HG02588 (cell line): Measurements from ENCODE around the gene CAMK1D.
"Not testable (repeated sequence)": the region's sequence is repeated elsewhere in the genome, so short reads cannot be mapped to it uniquely, and the experiment has no call there.

Experiments
- ATAC-seq: cut with Tn5 transposase; IDR thresholded peaks from one replicate; pipeline ENCODE4 v1.9.1; 2021; ENCODE audit warnings: mild to moderate bottlenecking, moderate library complexity; ENCODE audit not compliant: unreplicated experiment

Gene CAMK1D

GRCh38 chr10:12735843-12736462, 386.6 kb downstream of the CAMK1D start:
- no peak for ATAC-seq

- no peak for ATAC-seq
Observed at GRCh38 chr10:12740813-12741212, 391.5 kb downstream of the CAMK1D start.

DNA sequence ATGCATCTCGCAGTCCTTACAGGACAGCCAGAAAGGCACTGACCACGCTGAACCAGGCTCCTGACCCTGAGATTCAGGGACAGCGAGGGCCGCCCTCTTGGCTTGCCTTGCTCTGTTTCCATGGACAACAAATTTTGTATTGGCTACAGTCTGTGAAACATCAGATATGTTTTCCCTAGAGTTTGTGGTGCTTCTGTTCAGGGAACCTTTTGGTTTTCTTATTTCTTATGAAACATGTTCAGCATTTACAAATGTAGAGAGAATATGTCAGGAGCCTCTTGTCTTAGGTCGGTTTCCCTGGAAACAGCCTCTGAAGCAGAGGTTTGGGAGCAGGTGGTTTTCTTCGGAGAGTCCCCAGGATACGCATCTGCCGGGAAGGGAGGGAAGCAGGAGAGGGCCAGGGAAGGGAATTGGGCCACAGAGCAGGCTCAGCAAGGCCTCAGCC, 392.0 kb downstream of the CAMK1D start:
- ATAC-seq, result no peak

GRCh38 chr10:12742771-12743170, 393.4 kb downstream of the CAMK1D start:
- no peak for ATAC-seq

GRCh38 chr10:12743466-12743865, 394.1 kb downstream of the CAMK1D start:
- ATAC-seq, result not testable (repeated sequence)

DNA sequence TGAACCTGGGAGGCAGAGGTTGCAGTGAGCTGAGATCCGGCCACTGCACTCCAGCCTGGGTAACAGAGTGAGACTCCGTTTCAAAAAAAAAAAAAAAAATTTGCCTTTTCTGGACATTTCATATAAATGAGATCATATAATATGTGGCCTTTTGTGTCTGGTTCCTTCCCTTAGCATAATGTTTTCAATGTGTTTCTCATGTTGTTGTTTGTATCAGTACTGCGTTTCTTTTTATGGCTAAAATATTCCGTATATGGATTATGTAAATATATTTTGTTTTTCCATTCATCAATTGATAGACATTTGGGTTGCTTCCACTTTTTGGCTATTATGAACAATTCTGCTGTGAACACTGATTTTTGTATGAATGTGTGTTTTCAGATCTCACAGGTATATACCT, 394.6 kb downstream of the CAMK1D start:
- ATAC-seq, result no peak

DNA sequence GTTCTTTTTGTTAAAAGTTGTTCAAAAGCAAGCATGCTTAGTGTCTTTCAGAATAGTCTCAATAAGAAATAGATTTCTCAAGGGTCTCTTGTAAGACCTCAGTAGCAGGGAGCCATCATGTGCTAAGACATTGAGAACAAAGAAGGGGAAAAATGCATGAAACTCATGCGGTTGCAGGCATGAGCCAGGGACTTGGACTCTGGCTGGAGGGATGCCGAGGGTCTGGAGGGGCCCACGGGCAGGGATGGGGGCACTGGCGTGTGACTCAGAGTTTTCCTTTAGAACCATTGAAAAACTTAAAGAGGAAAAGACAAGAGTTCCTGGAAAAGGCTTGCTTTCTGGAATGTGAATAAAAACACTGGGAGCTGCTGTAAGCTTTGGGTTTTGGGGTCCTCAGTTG, 398.8 kb downstream of the CAMK1D start:
- no peak for ATAC-seq

DNA sequence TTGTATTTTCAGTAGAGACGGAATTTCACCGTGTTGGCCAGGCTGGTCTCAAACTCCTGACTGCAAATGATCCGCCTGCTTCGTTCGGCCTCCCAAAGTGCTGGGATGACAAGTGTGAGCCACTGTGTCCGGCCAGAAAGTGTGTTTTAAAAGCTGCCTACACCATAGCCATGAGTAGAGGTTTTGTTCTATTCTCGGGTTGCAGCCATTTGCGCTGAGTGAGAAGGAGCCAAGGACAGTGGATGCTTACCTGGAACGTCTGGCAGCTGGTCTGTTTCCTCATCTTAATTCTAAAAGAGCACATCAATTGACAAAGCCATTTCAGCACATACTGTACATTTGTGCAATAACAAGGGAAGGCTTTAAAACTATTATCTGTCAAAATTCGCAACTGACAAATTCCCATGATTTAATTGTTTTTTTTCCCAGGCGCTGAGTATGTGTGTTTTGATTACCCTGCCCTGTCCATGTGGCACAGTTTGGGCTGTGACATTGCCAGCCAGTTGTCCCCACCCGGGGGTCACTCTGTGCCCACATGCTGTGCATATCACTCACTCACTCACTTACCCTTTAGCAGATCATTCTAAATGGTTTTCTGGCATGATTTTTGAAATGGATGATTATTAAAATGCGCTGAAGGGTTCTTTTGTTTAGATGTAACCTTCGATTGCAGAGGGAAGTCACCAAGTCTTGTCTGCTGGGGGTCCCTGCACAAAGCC, 400.6 kb downstream of the CAMK1D start:
- ATAC-seq, result no peak

- no peak for ATAC-seq
Observed at GRCh38 chr10:12750526-12751201, 401.3 kb downstream of the CAMK1D start.

- no peak for ATAC-seq
Observed at GRCh38 chr10:12755075-12755474, 405.7 kb downstream of the CAMK1D start.

GRCh38 chr10:12757351-12757750, 408.0 kb downstream of the CAMK1D start:
- no peak for ATAC-seq

- no peak for ATAC-seq
Observed at GRCh38 chr10:12758271-12758670, 408.9 kb downstream of the CAMK1D start.

GRCh38 chr10:12766223-12766622, 416.9 kb downstream of the CAMK1D start:
- ATAC-seq, result no peak

DNA sequence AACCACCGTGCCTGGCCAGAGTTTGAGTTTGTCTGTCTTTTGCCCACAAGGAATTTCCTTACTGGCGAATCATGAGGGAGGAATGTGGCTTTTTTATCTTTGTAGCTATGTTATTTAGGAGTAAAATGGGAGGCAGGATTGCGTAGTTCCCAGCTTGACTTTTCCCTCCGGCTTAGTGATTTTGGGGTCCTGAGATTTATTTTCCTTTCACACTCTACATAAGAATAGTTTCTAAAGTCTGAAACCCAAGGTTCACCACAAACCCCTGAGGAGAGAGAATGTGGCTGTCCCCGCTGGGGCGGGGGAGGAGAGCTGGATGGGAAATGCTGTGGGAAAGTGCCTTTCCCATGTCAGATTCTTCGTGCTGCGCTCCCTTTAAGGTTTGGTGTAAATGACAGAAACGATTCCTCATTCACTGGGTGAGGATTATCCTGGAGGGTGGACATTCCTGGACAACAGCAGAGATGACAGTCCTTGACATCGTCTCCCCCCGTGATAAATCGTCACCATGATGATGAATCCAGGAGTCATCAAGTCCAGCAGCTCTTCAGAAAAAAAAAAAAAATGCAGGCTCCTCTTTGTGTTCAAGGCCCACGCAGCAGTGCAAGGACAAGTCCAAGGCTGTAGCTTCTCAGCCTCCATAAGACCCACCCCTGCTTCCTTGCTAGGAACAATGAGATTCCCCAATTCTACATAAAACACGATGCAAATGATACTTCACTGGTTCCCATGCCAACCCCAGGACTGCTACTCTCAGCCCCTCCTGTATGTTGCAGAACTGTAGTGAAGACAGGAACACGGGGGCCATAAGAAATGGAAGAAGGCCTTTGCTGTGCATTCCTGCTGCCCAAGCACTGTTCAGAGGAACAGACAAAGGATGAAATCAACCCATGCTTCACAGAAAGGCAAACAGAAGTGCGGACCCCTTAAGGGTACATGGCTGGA, 419.1 kb downstream of the CAMK1D start:
- ATAC-seq, result no peak

DNA sequence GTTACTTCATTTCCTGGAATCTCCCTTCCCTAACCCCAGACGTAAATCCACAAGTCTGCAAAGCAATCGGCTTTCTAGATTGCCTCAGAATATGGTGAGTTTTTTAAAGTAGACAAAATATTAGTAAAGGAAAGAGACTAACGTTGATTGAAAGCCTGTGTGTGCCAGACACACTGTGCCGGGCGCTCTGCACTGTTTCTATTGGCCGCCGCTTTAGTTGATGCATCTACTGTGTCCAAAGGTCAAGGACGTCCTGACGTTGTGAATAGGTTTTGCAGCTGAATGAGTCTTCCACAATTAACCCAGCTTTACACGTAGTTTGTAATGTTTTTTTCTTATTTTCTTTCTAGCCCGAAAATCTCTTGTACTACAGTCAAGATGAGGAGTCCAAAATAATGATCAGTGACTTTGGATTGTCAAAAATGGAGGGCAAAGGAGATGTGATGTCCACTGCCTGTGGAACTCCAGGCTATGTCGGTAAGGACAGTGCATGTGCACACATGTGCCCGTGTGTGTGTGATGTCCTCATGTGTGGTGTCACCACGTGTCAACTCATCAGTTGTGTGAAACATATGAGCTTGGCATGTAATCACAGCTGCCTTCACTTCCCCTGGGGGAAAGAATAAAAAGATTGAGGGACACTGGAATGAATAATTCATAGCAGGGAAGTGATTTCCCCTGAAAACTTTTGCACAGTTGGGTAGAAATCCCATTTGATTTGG, 420.1 kb downstream of the CAMK1D start:
- ATAC-seq, result no peak

DNA sequence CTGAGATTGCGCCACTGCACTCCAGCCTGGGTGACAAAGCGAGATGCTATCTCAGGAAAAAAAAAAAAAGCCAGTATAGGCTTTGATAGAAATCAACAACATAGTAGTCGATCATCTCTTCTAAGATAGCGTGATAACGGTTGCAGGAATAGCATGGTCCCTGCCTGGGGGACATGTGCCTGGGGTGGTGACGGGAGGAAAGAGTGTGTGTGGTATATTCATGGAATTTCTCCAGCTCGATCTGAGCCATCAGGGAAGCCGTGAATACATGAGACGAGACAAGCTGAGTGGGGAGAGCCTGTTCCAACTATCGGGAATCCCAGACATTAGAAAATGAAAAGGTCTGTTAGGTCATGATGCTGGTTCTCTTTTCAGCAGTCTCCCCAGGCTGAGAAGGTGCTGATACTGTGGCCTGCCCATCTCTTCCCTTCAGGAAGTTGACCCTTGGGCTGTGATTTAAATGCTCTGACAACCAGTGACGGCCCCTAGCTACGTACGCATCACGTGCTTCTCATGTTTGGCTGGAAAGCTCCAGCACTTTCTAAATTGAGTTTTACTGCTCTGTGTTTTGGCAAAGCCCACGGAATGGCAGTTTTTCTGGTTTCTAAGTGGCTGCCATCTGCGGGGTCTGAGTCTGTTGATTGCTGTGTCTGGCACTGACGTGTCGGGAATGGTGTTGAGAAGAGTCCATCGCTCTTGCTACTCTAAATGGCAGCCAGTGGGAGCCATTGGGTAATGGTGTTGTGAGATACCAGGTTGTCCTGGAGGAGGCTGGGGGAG, 422.8 kb downstream of the CAMK1D start:
- ATAC-seq, result no peak

DNA sequence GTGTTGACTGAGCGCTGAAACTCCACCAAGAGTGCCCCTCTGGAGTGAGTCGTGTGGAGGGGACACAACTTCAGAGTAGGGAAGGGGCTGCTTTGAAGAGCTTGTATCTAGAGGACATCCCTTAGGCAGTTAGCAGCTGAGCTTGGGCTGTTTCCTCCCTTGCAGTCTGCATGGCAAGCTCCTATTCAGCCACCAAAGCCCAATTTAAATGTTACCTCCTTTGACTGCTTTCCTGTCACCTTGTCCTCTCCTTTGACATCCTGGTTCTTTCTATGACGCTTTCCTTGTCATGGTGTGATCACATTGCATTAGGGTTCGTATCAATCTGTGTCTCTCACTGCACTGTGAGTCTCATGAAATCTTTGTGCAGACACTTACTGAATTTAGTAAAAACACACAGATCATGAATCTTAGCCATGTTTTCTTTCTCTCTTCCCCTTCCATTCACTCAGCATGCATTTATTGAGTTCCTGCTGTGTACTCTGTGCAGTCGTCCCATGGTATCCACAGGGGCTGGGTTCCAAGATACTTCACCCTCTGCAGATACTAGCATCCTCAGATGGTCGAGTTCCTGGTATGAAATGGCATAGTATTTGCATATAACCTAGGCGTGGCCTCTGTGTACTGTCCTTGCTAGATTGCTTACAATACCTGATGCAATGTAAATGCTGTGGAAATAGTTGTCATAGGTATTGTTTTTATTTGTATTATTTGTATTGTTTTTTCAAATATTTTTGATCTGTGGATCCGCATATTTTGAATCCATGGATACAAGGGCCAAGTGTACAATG, 423.6 kb downstream of the CAMK1D start:
- ATAC-seq, result no peak

- no peak for ATAC-seq
Observed at GRCh38 chr10:12774204-12774894, 425.0 kb downstream of the CAMK1D start.
